Adrenal gland (tissue), 5 donors: ENCODE results near the gene PPP1R16B.

Source experiments
- POLR2A ChIP-seq, 2 donors: fragments of 450-650 bp; IDR thresholded peaks; one replicate each; pipeline ENCODE4 v1.6.1; 2017; ENCODE audit warnings: antibody characterized with exemption in 2 of 2, mild to moderate bottlenecking in 2 of 2, moderate library complexity in 1 of 2
- TF ChIP-seq, protein P1 (sequence below), 6 experiments: fragments of 450-650 bp in 4 of 6; fragments of 200-600 bp in 2 of 6; sonication (generic) in 1 of 6; IDR thresholded peaks; 1 replicate in 5 of 6; 2 replicates in 1 of 6; pipeline versions ENCODE4 v1.5.1 to v1.8.0; 2016 to 2021; ENCODE audit warnings: antibody characterized with exemption in 6 of 6, mild to moderate bottlenecking in 2 of 6, moderate library complexity in 1 of 6
- donor health status: DM: no; HTN: no; CAD: no.

DNA sequence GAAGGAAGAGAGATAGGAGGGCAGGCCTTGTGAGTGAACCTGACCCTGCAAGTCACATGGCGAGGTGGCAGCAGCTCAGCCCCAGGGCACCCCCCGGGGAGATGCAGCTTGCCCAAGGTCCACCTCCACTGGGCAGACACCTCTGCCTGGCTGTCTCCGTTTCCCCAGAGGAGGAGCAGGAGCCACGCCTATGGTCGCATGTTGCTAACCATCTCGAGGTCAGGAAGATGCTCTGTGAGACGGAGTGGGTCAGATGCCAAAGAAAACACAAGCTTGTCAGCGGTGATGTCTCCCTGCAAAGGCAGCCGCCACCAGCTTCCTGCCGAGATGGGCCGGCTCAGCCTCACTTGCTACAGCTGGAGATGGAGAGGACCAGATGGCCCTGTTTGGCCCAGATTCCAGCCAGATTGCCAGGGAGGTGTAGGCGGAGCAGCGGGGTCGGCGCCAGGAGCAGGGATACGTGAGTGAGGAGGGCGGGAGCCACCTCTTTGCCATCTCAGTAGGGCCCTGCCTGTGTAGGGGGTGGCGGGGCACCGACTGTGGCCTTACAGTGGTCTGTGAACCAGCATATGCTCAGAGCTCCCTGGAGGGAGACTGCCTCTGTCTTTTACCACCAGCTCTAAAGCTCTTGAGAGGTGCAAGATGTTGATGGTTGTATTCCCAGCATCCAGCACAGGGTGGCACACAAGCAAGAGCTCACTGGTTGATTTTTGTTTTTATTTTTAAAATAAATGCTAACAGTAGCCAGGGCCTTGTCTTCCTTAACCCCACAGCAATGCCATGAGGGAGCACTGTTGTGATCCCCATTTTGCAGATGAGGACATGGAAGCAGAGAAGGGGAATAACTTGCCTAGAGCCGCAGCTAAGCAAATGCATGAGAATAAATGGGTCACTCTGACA is 77.8 kb downstream of the PPP1R16B start:
- TF ChIP-seq POLR2A (IDR thresholded peaks at IDR 0.05), result no peak
- TF ChIP-seq, protein P1, sequence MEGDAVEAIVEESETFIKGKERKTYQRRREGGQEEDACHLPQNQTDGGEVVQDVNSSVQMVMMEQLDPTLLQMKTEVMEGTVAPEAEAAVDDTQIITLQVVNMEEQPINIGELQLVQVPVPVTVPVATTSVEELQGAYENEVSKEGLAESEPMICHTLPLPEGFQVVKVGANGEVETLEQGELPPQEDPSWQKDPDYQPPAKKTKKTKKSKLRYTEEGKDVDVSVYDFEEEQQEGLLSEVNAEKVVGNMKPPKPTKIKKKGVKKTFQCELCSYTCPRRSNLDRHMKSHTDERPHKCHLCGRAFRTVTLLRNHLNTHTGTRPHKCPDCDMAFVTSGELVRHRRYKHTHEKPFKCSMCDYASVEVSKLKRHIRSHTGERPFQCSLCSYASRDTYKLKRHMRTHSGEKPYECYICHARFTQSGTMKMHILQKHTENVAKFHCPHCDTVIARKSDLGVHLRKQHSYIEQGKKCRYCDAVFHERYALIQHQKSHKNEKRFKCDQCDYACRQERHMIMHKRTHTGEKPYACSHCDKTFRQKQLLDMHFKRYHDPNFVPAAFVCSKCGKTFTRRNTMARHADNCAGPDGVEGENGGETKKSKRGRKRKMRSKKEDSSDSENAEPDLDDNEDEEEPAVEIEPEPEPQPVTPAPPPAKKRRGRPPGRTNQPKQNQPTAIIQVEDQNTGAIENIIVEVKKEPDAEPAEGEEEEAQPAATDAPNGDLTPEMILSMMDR (IDR thresholded peaks at IDR 0.05), result no peak
